Stromal cell of bone marrow (primary cell): ENCODE results near the gene TRIM44.
A peak's percentile ranks its signal among the peaks of the same experiment; 100 is the strongest.
"Not testable (repeated sequence)": the region's sequence is repeated elsewhere in the genome, so short reads cannot be mapped to it uniquely, and the experiment has no call there.

Source experiments
- DNase-seq: peaks from one replicate; pipeline ENCODE4 v3.0.0-alpha.2; 2012; ENCODE audit warnings: low read depth

TRIM44 gene

GRCh38 chr11:35633827-35634423, 28.6 kb upstream of the TRIM44 start:
- no peak for DNase-seq

DNA sequence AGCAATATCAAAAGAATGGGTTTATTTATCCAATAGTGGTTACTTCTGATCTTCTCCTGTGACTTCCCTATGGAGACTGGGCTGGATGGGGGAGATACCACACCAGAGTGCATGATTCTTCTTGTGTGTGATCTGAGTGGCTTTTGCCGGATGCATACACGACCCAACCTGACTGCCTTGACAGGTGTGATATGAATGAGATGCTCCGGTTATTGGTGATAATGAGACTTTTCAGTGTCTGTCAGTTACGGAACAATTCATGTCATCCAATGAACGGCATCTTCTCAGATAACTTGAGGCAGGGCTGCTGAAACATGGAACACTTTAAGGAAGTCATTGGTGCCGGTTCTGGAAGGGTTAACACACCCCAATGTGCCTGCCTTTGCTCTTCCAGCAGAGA, 26.6 kb upstream of the TRIM44 start:
- DNase-seq, result no peak

DNA sequence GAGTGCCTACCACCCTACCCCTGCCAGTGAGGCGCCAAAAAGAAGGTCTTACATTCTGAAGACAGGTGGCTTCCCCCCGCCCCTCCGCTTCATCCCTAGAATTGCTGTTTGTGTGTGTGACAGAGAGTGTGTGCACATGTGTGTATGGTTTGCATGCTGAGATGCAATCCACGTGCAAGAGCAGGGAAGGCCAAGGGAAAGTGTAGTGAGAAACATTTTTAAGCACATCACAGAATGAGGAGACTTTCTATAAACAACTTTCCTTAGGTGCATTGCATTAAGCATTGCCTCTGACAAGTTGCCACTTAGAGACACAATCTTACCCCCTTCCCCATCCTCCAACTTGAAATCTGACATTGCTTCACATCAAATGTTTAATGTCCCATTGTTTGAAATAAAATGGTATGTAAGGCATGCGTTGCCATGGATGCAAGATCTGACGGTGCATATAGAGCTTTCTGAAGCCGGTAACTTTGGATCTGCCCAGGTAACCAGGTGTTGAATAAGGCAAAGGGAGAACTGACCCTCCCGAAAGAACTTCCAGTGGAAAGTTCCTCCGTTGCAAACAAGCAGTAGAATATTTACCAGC, 22.9 kb upstream of the TRIM44 start:
- DNase-seq, result no peak

GRCh38 chr11:35641171-35641897, 21.2 kb upstream of the TRIM44 start:
- DNase-seq, result no peak

GRCh38 chr11:35641964-35642363, 20.6 kb upstream of the TRIM44 start:
- no peak for DNase-seq

- no peak for DNase-seq
These were observed 15.0 kb upstream of the TRIM44 start for GRCh38 chr11:35647421-35648093.

DNA sequence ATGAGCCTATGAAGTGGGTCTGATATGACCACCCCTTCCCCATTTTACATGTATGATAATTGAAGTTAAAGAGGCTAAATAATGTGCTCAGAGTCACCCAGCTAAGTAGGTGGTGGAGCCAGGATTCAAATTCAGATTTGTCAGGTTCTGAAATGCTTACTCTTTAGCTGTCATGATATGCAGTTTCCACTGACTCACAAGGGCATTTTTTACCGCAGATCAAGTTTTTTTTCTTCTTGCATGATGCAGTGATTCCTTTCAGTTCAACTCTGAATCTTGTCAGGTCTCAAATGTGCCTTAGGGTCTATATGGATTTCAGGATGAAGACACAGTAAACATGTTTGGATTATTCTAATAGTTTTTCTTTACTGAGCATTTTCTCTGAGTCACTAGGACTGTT, 12.6 kb upstream of the TRIM44 start:
- peak; percentile 49 for DNase-seq

DNA sequence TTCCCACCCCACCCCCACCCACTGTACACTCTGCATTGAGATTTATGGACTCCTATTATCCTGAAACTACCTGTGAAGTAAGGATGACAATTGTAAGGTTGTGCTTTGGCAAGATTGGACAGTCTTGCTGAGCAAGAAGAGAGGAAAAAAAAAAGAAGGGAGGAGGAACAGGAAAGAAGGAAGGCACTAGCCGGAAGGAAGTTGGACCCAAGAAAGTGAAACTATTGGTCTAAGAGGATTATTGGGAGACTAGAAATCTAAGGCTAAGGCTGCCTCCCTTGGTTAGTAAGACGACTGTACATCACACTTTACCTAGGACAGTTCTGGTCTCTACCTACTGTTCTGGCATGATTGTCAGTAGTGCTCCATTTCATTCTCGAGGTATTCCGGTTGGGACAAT, 12.1 kb upstream of the TRIM44 start:
- DNase-seq, result no peak

- DNase-seq, result no peak
These were observed 11.3 kb upstream of the TRIM44 start for GRCh38 chr11:35651263-35651662.

- DNase-seq, result not testable (repeated sequence)
These were observed 9.8 kb upstream of the TRIM44 start for GRCh38 chr11:35652786-35653185.

DNA sequence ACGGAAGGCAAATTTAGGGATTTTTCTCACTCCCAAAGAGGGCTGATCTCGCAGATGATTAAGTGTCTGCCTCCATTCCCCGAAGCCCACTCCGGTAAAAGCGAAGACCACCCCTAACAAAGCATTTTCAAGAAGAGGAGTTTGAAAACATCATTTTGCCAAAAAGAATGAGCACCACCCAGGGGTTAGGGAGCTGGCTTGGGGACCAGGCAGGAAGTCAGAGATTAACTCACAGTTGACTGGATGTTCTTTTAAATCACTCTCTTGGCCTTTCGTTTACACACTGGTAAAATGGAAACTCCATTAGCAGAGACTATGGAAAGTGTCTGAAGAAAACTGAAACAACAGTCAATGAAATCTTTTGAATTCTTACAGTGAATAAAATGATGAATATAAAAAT, 7.9 kb upstream of the TRIM44 start:
- DNase-seq, result no peak

- DNase-seq, result no peak
These were observed 7.3 kb upstream of the TRIM44 start for GRCh38 chr11:35655254-35655653.

DNA sequence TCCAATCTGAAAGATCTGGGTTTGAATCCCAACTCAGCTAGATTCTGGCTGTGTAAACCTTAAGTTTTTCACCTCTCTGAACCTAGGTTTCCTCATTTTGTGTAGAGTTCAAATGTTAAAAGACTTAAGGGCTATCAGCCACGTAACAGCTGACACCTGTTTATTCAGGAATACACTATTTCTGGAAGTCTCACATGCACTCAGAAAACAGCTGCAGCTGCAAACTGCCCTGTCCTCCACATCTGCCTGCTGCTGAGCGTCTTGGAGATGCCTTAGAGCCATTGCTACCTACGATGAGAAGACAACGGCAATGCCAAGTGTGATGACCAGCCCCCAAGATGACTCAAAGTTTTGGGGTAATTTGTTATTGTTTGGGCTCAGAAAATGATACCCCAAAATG, 6.7 kb upstream of the TRIM44 start:
- DNase-seq, result no peak

- no peak for DNase-seq
These were observed 4.3 kb upstream of the TRIM44 start for GRCh38 chr11:35658020-35658948.

- no peak for DNase-seq
These were observed 1.0 kb upstream of the TRIM44 start for GRCh38 chr11:35661534-35661933.

DNA sequence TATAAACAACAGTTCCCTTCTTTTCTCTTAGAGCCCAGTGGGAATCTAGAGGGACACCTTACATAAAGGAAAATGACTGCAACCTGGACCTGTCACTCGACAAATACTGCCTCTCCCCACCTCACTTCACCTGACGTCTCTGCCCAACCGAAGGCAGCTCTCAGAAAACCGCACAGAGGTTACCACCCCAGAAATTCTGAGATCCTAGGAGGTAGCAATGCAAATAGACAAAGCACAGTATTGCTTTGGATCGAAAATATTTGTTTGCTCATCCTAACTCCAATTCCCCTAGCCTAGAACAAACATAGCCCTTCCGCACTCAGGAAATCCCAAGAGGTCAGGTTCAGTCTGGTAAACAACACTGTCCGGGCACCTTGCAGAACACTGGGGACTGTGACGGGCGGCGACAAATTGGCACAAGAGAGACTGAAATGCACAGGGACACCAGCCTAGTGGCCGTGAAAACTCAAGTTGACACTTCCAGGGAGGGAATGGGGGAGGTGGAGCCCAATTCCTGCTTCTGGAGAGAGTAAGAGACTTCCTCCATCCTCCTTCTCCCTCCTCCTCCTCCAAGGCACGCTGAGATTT, 420 bp upstream of the TRIM44 start:
- DNase-seq, result no peak

GRCh38 chr11:35663408-35663702, 780 bp downstream of the TRIM44 start:
- DNase-seq, result no peak

- no peak for DNase-seq
These were observed 2.4 kb downstream of the TRIM44 start for GRCh38 chr11:35664977-35665441.

- DNase-seq, result no peak
These were observed 4.7 kb downstream of the TRIM44 start for GRCh38 chr11:35667257-35667656.

- DNase-seq, result not testable (repeated sequence)
These were observed 5.8 kb downstream of the TRIM44 start for GRCh38 chr11:35668350-35668749.

DNA sequence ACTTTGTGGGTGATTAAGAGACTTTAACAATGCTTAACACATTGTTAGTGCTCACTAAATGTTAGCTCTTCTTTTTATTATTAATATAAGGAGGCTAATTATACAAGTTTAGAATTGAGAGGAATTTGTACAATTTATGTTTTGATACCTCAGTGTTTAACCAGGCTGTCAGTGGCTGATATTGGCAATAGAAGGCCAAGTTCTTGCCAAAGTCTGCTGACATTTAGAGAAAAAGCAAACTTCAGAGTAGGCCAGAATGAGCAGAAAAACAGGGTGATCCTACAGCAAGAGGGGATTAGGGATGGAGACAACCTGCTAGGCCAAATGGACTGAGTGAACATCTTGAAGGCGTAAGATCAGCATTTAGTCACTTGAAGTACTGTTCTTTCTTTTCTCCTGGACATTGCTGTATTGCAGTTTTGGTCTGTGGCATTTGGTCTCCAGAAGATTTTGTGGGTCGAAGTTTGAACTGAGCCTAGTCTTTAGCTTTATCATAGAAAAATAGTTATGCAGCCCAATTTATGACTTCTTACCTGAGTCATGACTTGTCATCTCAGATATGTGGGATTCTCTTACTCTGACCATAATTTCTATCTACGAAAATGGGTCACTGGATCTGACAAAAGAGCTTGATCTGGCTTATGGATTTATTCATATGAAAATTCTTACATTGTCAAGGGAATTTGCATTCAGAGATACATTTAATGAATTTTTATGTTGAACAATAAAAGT, 9.0 kb downstream of the TRIM44 start:
- no peak for DNase-seq
